Liver (tissue), 9 donors: ENCODE measurements around the gene PLXNA2. TPM values are rescaled to one million over a fixed set of nuclear protein-coding genes. Genes with fewer than 3 reads are reported as not detected.

Source experiments
- DNase-seq: peaks from one replicate; pipeline ENCODE4 v3.0.0-alpha.2; 2017; ENCODE audit warnings: low spot score
- H3K27ac ChIP-seq, 2 donors: one replicate each; pipeline ENCODE4 v1.7.0; 2013; ENCODE audit warnings: inconsistent platforms in 2 of 2, low read length in 2 of 2, control low read depth in 1 of 2, low read depth in 1 of 2, mild to moderate bottlenecking in 1 of 2
- H3K27me3 ChIP-seq, 4 donors: one replicate each; pipeline versions ENCODE4 v1.6.1 to v1.7.0; 2013; ENCODE audit warnings: low read length in 3 of 4, inconsistent platforms in 1 of 4, mild to moderate bottlenecking in 1 of 4, moderate library complexity in 1 of 4; ENCODE audit not compliant: control insufficient read depth in 4 of 4, insufficient read depth in 4 of 4
- H3K36me3 ChIP-seq, 4 donors: one replicate each; pipeline versions ENCODE4 v1.6.1 to v1.7.0; 2013; ENCODE audit warnings: low read length in 3 of 4, mild to moderate bottlenecking in 3 of 4, low read depth in 1 of 4, moderate library complexity in 1 of 4; ENCODE audit not compliant: control insufficient read depth in 4 of 4, insufficient read depth in 3 of 4
- H3K4me1 ChIP-seq, 4 donors: one replicate each; pipeline versions ENCODE4 v1.6.1 to v1.7.0; 2013; ENCODE audit warnings: low read length in 3 of 4, mild to moderate bottlenecking in 3 of 4, moderate library complexity in 1 of 4; ENCODE audit not compliant: control insufficient read depth in 4 of 4, insufficient read depth in 4 of 4
- H3K4me3 ChIP-seq, 3 donors: one replicate each; pipeline versions ENCODE4 v1.6.1 to v1.7.0; 2013; ENCODE audit warnings: low read length in 3 of 3, control low read depth in 1 of 3, low read depth in 1 of 3, mild to moderate bottlenecking in 1 of 3
- H3K9ac ChIP-seq, 2 donors: one replicate each; pipeline ENCODE4 v1.7.0; 2013; ENCODE audit warnings: low read length in 2 of 2, mild to moderate bottlenecking in 2 of 2, moderate library complexity in 2 of 2, control low read depth in 1 of 2, low read depth in 1 of 2
- H3K9me3 ChIP-seq, 4 donors: one replicate each; pipeline versions ENCODE4 v1.6.1 to v1.7.0; 2013; ENCODE audit warnings: low read length in 3 of 4; ENCODE audit not compliant: control insufficient read depth in 4 of 4
- ATF3 ChIP-seq: IDR thresholded peaks from 2 replicates; pipeline ENCODE4 v1.6.1; 2016; ENCODE audit warnings: antibody characterized with exemption
- FOXA2 ChIP-seq: IDR thresholded peaks from 2 replicates; pipeline ENCODE4 v1.6.1; 2016; ENCODE audit warnings: antibody characterized with exemption
- GABPA ChIP-seq, 2 donors: IDR thresholded peaks in 1 of 2; conservative IDR thresholded peaks in 1 of 2; 2 replicates each; pipeline ENCODE4 v1.6.1; 2016; ENCODE audit warnings: antibody characterized with exemption in 2 of 2, mild to moderate bottlenecking in 1 of 2, moderate library complexity in 1 of 2
- HNF4A ChIP-seq, 2 donors: conservative IDR thresholded peaks; 2 replicates each; pipeline ENCODE4 v1.6.1; 2016; ENCODE audit warnings: antibody characterized with exemption in 2 of 2, mild to moderate bottlenecking in 2 of 2
- HNF4G ChIP-seq: IDR thresholded peaks from 2 replicates; pipeline ENCODE4 v1.6.1; 2016; ENCODE audit warnings: antibody characterized with exemption
- NR2F2 ChIP-seq: IDR thresholded peaks from 2 replicates; pipeline ENCODE4 v1.6.1; 2016; ENCODE audit warnings: antibody characterized with exemption
- RAD21 ChIP-seq, 2 donors: IDR thresholded peaks; 2 replicates each; pipeline ENCODE4 v1.6.1; 2016; ENCODE audit warnings: antibody characterized with exemption in 2 of 2, mild to moderate bottlenecking in 2 of 2
- RXRA ChIP-seq, 2 donors: IDR thresholded peaks; 2 replicates each; pipeline ENCODE4 v1.6.1; 2017 to 2018; ENCODE audit warnings: antibody characterized with exemption in 2 of 2, mild to moderate bottlenecking in 1 of 2
- SP1 ChIP-seq: IDR thresholded peaks from 2 replicates; pipeline ENCODE4 v1.6.1; 2018; ENCODE audit warnings: antibody characterized with exemption, mild to moderate bottlenecking
- TAF1 ChIP-seq: conservative IDR thresholded peaks from 2 replicates; pipeline ENCODE4 v1.6.1; 2016; ENCODE audit warnings: antibody characterized with exemption, mild to moderate bottlenecking
- YY1 ChIP-seq: IDR thresholded peaks from 2 replicates; pipeline ENCODE4 v1.6.1; 2016; ENCODE audit warnings: antibody characterized with exemption, mild to moderate bottlenecking
- ZBTB33 ChIP-seq: IDR thresholded peaks from 2 replicates; pipeline ENCODE4 v1.6.1; 2016; ENCODE audit warnings: antibody characterized with exemption
- WGBS: extraction: QIAGEN DNeasy Blood & Tissue Kit; methylation state at CpG from one replicate; pipeline ENCODE4 v1.1.7; 2013; 5-methylcytosine and 5-hydroxymethylcytosine counted together
- polyA plus RNA-seq, 2 donors: library from polyadenylated mRNA; stranded (reverse) in 1 of 2; unstranded in 1 of 2; fragments of 200-250 nt in 1 of 2; fragments of >200 nt in 1 of 2; fragmentation: Nextera tagmentation in 1 of 2; extraction: Ambion mirVana in 1 of 2; gene quantifications; one replicate each; pipeline versions ENCODE4 v1.2.1 to v1.2.3, GENCODE V29; 2013 to 2015
- total RNA-seq, 2 donors: library from RNA; depleted of rRNA; stranded (reverse); fragments of >200 nt; gene quantifications; one replicate each; pipeline ENCODE4 v1.2.3, GENCODE V29; 2014
- TF ChIP-seq, protein P1 (sequence below): IDR thresholded peaks from 2 replicates; pipeline ENCODE4 v1.6.1; 2016; ENCODE audit warnings: antibody characterized with exemption, mild to moderate bottlenecking
- TF ChIP-seq, protein P2 (sequence below): IDR thresholded peaks from 2 replicates; pipeline ENCODE4 v1.6.1; 2016; ENCODE audit warnings: antibody characterized with exemption
- donor health status: healthy.
- donor health status: healthy.
- donor health status: healthy.
- donor health status: healthy.
- donor health status: healthy.

Gene PLXNA2
- total and polyA plus RNA-seq, 4 donors = 1.8 to 9.2 (median 2.8) TPM

DNA sequence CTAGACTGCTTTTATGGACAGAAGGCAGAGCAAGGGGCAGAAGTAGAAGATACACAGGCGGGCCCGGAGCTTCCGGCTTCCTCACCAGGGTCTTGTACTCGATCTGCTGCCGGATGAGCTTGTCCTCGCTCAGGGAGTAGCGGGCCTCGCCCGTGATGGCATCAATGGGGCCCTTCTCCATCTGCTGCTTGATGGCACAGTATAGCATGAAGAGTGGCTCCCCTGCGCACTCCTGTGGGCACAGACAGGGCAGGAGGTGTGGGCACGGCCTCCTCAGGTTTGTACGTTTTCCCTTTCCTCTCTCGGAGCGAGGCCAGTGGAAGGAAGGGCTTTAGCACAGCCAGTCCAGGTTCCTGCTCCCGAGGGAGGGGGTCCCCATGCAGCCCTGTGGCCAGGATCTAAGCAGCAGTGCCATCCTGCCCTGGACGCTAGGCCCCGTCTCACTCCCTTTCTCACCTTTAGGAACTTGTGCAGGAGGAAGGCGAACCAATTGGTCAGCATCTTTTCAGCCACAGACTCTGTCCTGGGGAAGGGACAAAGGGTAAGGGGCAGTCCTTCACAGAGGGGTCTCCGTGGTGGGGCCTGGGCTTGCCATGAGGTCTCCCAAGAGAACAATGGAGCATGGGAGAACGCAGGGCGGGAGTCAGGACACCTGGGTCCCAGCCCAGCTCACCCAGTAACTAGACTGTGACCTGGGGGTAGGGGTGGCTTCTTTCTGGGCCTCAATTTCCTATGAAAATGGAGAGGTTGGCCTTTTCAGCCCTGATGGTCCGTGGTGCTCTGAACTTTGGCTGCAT lies 204.4 kb downstream of the PLXNA2 start:
- TF ChIP-seq RAD21 (IDR thresholded peaks at IDR 0.05) (no peak), TAF1 (no peak), ATF3 (no peak), SP1 (no peak), GABPA (IDR thresholded peaks at IDR 0.05 in 1 of 2, conservative IDR thresholded peaks at IDR 0.05 in 1 of 2) (no peak), NR2F2 (no peak), HNF4A (conservative IDR thresholded peaks at IDR 0.05) (no peak), HNF4G (no peak), FOXA2 (no peak)
- TF ChIP-seq, protein P1, sequence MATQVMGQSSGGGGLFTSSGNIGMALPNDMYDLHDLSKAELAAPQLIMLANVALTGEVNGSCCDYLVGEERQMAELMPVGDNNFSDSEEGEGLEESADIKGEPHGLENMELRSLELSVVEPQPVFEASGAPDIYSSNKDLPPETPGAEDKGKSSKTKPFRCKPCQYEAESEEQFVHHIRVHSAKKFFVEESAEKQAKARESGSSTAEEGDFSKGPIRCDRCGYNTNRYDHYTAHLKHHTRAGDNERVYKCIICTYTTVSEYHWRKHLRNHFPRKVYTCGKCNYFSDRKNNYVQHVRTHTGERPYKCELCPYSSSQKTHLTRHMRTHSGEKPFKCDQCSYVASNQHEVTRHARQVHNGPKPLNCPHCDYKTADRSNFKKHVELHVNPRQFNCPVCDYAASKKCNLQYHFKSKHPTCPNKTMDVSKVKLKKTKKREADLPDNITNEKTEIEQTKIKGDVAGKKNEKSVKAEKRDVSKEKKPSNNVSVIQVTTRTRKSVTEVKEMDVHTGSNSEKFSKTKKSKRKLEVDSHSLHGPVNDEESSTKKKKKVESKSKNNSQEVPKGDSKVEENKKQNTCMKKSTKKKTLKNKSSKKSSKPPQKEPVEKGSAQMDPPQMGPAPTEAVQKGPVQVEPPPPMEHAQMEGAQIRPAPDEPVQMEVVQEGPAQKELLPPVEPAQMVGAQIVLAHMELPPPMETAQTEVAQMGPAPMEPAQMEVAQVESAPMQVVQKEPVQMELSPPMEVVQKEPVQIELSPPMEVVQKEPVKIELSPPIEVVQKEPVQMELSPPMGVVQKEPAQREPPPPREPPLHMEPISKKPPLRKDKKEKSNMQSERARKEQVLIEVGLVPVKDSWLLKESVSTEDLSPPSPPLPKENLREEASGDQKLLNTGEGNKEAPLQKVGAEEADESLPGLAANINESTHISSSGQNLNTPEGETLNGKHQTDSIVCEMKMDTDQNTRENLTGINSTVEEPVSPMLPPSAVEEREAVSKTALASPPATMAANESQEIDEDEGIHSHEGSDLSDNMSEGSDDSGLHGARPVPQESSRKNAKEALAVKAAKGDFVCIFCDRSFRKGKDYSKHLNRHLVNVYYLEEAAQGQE = no peak
- TF ChIP-seq, protein P2, sequence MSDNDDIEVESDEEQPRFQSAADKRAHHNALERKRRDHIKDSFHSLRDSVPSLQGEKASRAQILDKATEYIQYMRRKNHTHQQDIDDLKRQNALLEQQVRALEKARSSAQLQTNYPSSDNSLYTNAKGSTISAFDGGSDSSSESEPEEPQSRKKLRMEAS = no peak

DNA sequence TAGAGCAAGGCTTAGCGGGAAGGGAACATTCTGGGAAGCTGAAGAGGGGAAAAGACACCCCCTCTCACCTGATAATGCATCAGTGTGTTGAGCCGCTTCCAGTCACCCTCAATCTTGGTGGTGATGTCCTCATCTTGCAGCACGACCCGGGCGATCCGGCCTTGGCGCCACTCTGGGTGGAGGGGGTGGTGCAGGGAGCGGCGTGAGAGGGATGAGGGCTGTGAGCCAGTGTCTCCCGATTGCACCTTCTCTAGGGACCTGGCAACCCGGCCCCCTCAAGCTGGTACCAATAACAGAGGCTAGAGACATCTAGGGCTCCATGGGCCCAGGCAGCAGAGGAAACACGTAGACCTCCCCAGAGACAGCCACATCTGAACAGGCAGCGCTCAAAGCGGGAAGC lies 205.9 kb downstream of the PLXNA2 start:
- TF ChIP-seq ATF3 (no peak), GABPA (IDR thresholded peaks at IDR 0.05 in 1 of 2, conservative IDR thresholded peaks at IDR 0.05 in 1 of 2) (no peak), YY1 (no peak), NR2F2 (no peak), HNF4A (conservative IDR thresholded peaks at IDR 0.05) (no peak), ZBTB33 (no peak), FOXA2 (no peak), RXRA (IDR thresholded peaks at IDR 0.05) (no peak)
- TF ChIP-seq, protein P1 = no peak
- Histone ChIP-seq H3K9me3 (no peaks in the 10 kb centered on the region), H3K4me1 (no peaks in the 10 kb centered on the region), H3K9ac (no peak overlapping the region), H3K27me3 (no peaks in the 10 kb centered on the region), H3K36me3 (peaks cover 0 to 48% (median 12%) of the 10 kb centered on the region in 4 donors), H3K27ac (no peak overlapping the region), H3K4me3 (no peak overlapping the region)
- DNase-seq = no peak
- 95% methylated on average over 14 of the region's 14 CpGs for WGBS

More for the DNA sequence above, 204.4 kb downstream of the PLXNA2 start:
- DNase-seq = no peak
- Histone ChIP-seq H3K36me3 (peaks cover 0 to 41% (median 12%) of the 10 kb centered on the region in 4 donors), H3K9me3 (no peaks in the 10 kb centered on the region), H3K4me3 (no peak overlapping the region), H3K27ac (no peak overlapping the region), H3K4me1 (peaks cover 0 to 11% (median 6%) of the 10 kb centered on the region in 4 donors), H3K9ac (no peak overlapping the region), H3K27me3 (no peaks in the 10 kb centered on the region)
- 91% methylated on average over 22 of the region's 22 CpGs for WGBS
